SK-N-SH treated with all-trans-retinoic acid at 6 μM for 48 hours (cell line): ENCODE data around the gene ALX4.

ENCODE experiments used
- ESRRG ChIP-seq: fragments of 250-450 bp; sonication (Bioruptor Pico); IDR thresholded peaks from 2 replicates; pipeline ENCODE4 v1.6.1; 2021; ENCODE audit warnings: mild to moderate bottlenecking
- PATZ1 ChIP-seq: fragments of 250-450 bp; sonication (Bioruptor Pico); IDR thresholded peaks from 2 replicates; pipeline ENCODE4 v1.8.0; 2020; ENCODE audit warnings: mild to moderate bottlenecking, moderate library complexity, borderline replicate concordance

DNA sequence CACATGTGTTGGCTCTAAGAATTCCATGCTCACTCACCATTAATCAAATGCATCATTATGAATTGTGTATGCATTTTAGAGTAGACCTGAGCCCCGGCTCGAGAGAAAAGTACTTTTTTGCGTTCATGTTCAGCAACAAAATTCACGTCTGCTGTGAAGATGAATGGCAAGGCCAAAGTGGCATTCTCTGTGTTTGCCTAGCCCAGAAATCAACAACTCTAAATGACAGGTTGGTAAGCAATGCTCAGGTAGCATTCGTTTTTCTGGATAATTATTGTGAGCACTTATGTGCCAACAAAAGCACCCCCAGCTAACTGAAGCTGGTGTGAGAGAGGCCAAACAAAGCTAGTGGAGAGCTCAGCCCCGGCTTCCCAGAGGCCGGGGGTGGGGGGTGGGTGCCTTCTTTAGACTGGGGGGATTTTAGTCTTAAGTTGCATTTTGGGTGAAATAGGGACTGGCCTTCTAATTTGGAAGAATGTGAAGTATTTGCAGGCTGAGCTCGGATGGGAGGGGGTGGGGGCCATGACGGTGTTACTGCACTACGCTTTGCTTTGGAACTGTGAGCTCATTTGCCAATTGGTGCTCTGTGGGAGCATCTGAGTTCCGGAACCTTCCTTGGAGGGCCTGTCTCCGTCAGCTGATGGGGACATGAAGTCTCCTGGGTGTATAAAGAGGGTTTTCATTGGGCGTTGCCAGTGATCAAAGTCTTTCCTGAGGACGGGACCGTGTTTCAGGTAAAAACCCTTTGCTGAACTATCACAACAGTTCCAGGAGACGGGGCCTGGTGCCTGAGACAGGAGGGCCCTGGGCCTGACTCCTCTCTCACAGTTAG lies 29.0 kb upstream of the ALX4 start:
- TF ChIP-seq PATZ1 (no peak), ESRRG (CRISPR knock-in tag) (no peak)
